Ecto neural progenitor cell (in vitro differentiated cells): ENCODE results near the gene UBALD1.
"Not testable (repeated sequence)": the region's sequence is repeated elsewhere in the genome, so short reads cannot be mapped to it uniquely, and the experiment has no call there.

ENCODE experiments used
- DNase-seq: peaks from one replicate; pipeline ENCODE4 v3.0.0-alpha.2; 2018; ENCODE audit warnings: low spot score

UBALD1 gene

DNA sequence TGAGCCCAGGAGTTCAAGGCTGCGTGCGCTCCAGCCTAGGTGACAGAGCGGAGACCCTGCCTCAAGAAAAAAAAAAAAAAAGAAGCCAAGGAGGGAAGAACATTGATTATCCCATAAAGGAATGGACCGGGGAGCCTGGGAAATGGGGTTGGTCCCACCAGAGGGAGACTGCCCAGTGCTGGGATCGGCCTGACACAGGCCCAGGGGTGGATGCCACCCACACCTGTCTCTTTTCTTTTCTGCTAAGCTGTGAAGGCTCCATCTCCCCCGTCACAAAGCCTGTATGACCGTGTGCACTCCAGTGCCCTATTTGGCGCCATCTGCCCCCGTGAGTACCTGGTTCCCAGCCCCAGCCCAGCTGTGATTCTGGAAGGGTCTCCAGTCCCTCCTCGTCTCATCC, 15.7 kb downstream of the UBALD1 start:
- no peak for DNase-seq

DNA sequence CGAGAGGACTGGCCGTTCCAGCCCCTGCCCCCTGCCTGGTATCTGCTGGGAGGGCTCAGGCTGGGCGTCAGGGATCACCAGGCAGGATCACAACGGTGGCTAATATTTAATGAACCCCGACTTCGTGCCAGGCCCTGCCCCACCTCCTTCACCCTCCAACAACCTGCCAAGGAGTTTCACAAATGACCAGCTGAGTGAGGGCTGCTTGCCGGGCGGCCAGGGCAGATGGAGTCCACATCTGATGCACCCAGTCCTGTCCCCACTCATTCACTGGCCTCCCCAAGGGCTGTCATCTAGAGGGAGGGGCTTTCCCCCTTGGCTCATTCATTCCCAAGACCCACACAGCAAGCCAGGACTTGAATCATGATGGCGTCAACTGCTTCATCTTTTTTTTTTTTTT, 17.5 kb downstream of the UBALD1 start:
- no peak for DNase-seq

DNA sequence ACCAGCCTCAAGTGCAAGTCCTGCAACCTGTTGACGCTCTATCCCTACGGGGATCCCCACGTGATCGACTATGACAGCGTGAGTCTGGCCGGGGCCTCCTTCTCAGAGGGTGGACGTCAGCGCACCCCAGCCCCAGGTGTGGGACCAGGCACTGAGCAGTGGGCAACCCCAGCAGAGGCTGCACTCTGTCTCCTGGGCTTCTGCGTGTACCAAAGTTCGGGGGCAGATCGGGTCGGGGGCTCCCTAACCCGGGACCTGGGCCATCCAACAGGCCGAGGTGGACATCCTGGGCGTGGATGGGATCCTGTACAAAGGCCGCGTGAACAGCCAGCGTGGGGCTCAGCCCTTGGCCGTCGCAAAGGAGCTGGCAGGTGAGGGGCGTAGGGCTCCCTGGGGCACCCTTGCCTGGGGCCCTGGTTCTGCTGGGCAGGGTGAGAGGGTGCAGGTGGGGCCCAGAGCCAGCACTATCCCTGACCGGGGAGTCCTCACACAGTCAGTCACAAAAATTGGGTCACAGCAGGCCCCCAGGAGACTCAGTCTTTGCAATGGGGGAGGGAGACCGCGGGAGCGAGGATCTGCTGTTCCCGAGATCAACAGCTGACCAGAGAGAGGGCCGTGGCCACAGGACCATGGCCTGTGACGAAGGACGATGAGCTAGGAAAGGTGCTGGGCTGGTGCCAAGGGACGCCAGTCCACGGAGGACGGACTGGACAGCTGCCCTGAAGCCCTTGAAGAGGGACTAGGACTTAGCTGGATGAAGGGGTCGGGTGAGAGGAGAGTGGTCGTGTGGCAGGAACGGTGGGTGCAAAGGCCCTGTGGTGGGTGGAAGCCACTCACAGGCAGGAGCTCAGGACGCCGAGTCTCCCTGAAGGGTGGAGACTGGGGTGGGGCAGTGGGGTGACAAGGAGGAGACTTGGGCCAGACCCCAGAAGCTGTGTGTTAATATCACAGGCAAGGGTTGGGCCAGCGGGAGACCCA, 20.0 kb downstream of the UBALD1 start:
- no peak for DNase-seq

DNA sequence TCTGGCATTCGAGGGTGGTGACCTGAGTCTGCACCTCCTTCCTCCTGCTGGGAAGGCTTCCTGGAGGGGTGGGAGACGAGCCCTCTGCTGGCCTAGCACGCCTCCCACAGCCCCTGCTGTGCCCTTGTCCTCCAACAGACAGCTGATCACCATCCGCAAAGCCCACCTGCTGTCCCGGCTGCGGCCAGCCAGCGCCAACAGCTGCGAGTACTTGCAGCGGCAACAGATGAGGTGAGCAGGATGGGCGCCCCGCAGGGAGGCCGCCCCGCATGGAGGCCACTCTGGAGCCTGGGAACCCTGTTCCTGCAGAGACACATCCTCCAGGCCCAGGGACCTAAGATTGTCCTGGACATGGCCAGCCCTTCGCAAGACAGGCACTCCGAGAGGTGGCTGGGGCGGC, 21.6 kb downstream of the UBALD1 start:
- DNase-seq: peak; percentile 60

DNA sequence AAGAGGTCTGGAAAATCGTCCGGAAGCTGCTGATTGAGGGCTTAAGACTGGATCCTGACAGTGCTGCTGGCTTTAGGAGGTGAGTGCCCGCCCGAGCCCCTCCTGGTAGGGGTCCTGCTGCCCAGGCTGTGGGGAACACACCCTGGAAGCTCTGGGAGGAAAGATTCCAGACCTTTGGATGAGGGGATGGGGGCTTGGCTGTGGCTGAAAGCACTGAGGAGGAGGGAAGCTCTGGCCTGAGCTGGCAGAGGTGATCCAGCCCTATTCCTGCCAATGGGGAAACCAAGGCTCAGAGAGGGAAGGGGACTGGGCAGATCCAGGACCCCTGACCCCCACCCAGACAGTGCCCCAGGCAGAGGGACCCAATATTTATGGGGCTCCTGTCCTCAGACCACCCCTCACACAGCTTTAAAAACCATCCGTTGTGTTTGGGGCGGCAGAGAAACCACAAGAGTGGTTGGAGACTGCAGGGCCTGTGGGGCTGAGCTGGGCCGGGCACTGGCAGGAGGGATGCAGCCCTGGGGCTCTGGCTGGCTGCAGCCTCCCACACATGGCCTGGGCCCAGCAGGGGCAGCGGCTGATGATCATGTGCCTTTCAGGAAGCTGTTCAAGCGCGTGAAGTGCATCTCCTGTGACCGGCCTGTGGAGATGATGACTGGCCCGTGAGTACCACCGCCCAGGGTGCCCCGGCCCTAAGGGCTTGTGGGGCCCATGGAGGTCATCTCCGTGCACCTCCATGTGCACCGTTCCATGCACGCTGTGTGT, 22.8 kb downstream of the UBALD1 start:
- no peak for DNase-seq

DNA sequence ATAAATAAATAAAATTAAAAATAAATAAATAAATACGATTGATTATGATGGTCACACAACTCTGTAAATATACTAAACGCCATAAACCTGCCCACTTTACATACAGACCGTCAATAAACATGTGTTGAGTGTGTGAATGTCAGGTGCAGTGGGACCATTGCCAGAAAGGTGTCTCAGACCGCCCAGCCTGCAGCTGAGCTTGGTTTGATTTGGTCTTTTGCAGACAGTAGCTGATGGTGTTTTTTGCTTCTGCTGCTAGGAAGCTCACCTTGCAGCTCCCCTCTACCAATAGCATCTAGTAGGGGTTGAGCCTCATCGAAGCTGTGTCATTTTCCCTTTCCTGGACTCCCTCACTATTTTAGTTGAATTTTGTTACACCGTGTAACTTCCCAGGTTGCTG, 23.5 kb downstream of the UBALD1 start:
- no peak for DNase-seq

DNA sequence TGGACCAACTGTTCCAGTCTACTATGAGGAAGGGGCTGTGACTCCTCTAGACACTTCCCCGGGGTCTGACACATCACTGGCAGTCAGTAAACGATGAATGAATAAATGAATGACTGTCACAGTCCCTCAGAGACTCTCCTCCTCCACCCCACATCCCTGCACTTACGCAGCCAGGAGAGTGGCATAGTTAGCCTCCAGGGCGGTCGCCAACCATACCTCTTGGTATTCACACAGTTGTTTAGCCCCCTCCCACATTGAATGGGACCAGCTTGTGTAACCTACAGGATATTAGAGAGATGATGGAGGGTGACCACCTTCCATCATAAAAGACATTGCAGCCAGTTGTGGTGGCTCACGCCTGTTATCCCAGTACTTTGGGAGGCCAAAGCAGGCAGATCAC, 25.7 kb downstream of the UBALD1 start:
- no peak for DNase-seq

DNA sequence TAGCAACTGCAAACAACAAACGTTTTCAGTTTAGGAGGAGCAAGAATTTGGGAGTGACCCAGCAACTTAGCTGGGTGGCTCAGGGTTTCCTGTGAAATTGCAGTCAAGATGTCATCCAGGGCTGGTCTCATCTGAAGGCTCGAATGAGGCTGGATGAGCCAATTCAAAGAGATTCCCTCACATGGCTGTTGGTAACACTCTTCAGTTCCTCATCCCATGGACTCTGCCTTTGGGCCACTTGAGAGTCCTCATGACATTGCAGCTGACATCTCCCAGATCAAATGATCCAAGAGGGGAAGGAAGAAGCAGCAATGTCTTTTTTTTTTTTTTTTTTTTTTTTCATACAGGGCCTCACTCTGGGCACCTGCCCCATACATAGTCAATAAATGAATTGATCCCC, 26.3 kb downstream of the UBALD1 start:
- DNase-seq: no peak

DNA sequence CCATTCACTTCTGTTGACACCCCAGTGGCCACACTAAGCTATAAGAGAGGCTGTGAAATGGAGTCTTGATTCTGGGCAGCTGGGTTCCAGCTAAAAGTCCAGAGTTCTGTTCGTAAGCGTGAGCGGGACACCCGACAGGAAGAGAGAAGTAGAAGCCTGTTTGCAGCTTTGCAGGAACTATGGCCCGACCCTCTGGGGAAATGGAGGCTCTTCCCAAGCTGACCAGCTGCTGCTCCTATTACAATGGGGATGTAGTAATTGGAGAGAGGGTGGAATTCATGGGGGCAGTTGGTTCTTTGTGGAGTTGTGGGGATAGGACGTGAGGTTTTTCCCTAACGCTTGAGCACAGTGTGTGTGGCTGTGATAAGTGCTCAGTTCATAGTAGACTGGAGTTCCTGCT, 28.4 kb downstream of the UBALD1 start:
- no peak for DNase-seq

DNA sequence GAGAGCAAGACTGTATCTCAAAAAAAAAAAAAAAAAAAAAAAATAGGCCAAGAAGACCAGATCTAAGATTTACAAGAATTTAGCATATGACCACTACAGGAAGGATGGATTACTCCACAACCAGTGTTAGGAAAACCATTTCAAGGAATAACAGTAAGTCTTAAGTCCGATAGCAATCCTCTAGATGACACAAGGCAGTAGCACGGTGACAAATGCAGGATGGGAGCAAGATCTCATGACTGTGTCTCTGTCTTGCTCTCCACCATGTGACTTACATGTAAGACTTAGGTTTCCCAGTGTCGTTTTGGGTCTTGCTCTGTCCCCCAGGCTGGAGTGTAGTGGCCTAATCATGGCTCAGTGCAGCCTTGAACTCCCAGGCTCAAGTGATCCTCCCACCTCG, 30.8 kb downstream of the UBALD1 start:
- no peak for DNase-seq

DNA sequence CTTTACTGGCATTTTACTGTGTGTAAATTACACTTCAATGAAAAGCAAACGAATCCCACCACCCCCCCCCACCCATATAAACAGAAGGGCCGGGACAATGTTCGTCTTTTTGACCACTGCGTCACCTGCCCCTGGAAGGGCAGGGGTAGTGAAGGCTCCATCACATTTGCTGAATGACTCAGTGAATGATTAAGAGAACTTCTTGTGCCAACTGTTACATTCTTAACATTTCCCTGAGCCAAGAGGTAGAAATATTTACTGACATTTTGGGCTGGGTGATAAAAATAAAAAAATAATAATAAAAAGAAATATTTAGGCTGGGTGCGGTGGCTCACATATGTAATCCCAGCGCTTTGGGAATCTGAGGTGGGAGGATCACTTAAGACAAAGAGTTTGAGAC, 34.4 kb downstream of the UBALD1 start:
- no peak for DNase-seq

DNA sequence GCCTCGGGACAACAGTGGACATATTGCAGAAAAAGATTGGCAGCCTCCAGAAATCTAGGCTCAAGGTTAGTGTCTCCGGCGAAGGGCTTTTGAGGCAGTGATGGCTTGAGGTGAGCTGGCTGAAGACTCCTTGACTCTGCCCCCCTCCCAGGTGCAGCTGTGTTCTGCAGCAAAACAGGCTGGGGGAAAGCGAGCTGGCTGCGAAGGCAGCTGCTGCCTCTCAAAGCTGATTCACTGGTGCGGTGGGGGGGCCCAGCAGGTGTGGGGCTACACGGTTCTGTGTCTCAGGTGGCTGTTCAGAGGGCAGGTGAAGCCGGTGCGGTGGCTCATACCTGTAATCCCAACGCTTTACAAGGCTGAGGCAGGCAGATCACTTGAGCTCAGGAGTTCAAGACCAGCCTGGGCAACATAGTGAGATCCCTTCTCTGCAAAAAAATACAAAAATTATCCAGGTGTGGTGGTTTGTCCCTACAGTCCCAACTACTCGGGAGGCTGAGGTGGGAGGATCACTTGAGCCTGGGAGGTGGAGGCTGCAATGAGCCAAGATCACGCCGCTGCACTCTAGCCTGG, 35.6 kb downstream of the UBALD1 start:
- DNase-seq: no peak

DNA sequence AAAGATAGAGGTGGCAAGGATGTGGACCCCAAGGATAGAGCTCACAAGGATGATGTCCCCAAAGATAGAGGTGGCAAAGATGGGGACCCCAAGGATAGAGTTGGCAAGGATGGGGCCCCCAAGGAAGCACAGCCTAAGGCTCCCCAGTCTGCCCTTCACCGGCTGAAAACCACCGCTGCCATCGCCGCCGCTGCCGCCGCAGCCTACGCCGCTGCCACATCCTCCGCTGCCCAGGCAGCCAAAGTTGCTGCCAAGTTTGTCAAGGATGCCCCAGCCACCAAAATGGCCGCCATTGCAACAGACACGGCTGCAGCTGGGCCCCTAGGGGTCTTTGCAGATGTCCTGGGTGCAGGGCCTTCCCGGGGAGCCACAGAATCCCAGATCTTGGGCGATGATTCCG, 38.7 kb downstream of the UBALD1 start:
- DNase-seq: no peak

DNA sequence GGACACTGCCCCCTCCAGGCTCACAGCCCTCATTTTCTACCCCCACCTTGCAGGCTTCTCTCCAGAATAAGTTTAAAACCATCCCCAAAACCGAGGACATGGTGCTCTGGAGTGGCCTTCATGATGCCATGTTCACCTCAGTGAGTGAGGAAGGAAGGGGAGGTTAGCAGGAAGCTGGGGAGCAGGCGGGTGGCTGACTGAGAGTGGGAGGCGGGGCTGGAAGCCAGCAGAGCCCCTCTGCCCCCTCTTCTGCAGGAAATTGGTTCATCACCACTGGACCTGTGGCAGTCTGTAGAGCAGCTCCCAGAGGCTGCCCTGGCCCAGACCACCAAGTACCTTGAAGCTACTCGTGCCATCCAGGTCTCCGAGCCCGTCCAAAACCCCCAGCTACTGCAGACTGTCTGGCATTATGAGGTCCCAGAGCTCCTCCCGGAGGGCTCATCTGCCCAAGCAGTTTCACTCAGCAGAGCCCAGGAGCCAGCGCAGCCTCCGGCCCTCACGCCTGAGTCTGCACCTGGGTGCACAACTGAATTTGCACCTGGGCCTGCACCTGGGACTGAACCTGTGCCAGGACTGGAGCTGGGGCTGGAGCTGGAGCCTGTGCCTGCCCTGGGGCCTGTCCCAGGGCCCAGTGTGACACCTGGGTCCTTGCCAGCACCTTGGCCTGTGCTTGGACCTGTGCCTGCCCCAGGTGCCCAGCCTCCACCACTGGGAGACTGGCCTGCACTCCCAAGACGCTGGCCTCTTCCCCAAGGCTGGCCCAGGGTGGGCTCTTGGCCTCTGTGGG, 39.6 kb downstream of the UBALD1 start:
- DNase-seq: no peak

DNA sequence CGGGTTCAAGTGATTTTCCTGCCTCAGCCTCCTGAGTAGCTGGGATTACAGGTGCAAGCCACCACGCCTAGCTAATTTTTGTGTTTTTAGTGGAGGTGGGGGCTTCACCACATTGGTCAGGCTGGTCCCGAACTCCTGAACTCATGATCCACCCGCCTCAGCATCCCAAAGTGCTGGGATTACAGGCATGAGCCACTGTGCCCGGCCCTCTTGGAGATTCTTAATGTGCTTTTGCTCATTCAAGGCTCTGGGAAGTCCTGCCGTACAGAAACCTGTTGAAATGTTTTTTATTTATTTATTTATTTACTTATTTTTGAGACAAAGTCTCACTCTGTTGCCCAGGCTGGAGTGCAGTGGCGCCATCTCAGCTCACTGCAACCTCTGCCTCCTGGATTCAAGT, 40.8 kb downstream of the UBALD1 start:
- not testable (repeated sequence) for DNase-seq

DNA sequence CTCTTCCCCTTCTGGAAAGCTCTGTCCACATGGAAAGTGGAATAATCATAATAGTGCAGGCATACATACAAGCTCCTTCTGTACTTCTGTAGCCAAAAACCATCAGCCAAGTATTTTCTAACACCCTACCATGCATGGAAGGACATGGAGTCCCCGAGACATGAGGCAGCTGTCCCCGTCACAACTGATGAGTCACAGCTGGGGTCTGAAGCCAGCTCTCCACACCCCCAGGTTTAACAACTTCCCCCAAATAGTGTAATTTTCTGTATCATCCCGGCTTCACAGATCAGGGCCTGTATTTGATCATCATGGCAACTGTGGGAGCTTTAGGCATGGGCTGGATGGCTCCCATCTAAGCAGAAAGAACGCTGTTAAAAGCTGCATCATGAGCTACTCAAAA, 42.0 kb downstream of the UBALD1 start:
- no peak for DNase-seq

DNA sequence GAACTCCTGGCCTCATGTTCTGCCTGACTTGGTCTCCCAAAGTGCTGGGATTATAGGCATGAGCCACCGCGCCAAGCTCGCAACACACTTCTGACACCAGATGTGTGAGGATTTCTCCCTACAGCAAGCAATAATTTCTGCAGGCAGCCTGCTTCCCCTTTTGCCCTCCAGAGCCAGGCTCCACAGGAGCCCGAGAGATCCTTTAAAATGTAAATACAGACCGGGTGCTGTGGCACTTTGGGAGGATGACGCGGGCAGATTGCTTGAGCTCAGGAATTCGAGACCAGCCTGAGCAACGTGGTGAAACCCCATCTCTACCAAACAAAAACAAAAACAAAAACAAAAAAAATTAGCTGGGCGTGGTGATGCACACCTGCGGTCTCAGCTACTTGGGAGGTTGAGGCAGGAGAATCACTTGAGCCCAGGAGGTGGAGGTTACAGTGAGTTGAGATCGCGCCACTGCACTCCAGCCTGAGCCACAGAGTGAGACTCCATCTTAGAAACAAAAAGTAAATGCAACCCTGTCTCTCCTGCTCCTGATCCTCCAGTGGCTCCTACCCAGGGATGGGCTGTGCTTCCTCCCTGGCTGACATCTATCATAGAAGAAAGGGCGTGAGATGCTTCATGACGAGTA, 43.9 kb downstream of the UBALD1 start:
- no peak for DNase-seq

DNA sequence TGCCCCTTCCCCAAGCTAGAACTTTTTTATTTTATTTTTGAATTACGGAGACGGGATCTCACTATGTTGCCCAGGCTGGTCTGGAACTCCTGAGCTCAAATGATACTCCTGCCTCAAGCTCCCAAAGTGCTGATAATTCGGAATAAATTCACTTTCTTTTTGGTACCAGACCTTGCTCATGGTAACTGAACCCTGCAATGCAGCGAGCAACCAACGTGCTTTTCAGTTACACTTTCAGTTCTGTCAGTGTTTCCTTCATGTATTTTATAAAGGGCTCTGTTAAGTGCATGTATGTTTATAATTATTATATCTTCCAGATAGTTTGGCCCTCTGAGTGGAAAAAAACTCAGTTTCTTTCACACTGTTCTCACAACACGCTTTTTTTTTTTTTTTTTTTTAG, 44.6 kb downstream of the UBALD1 start:
- no peak for DNase-seq

DNA sequence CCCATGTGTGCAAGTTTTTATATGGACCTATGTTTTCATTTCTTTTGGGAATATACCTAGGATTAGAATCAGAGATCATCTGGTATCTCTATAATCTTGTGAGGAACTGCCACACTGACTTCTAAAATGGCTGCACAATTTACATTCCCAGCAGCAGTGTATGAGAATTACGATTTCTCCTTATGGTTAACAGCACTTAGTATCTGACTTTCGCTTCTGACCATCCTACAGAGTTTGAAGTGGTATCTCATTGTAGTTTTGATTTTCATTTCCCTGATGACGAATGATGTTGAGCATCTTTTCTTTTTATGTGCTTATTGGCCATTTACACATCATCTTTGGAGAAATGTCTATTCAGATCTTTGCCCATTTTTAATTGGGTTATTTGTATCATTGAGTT, 48.5 kb downstream of the UBALD1 start:
- no peak for DNase-seq

DNA sequence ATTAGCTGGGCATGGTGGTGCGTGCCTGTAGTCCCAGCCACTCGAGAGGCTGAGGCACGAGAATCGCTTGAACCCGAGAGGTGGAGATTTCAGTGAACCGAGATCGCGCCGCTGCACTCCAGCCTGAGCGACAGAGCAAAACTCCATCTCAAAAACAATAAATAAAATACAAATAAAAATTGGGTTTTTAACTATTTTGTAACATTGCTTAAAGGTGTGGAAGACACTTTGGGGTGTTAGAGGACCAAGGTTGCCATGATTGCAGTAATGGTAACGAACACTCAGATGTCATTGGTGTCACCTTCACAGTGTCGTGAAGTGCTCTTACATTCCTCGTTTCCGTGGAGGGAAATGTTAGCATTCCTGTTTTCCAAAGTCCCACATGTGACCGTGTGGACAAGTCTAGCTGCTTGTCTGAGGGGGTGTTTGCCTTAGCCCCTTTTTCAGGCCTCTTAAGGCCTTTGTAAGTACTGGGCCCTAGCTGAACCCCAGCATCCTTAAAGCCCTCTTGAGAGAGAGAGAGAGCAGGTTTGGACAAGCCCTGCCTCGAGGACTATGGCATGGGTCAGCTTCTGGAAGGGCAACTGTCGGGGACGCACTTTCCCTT, 49.9 kb downstream of the UBALD1 start:
- no peak for DNase-seq

DNA sequence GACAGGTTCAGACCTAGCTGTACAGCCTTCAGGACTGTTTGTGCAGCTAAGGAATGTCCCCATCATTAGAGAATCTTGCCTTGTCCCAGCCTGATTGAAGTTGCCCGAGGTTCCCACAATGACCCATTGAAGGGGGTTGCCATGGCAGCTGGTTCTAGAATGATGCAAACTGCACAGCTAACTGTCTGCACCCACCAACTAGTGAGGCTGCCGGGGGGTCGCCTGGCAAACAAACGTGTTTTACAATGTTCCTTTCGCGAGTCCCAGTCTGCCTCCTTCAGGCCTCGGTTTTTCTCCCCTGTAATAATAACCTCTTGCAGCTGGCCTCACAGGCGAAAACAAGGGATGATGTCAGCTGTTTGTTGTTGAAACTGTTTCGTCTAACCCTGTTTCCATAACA, 53.1 kb downstream of the UBALD1 start:
- no peak for DNase-seq
